Spleen (tissue), 11 donors: ENCODE measurements around the gene SORCS1. TPM values are rescaled to one million over a fixed set of nuclear protein-coding genes. Genes with fewer than 3 reads are reported as not detected.

Source experiments
- DNase-seq: peaks from one replicate; pipeline ENCODE4 v3.0.0-alpha.2; 2020
- H3K27ac ChIP-seq, 8 donors: fragments of 200-600 bp; sonication (generic) in 7 of 8; 1 replicate in 4 of 8; 2 replicates in 4 of 8; pipeline versions ENCODE4 v1.5.0 to v1.8.0; 2016 to 2021; ENCODE audit warnings: inconsistent platforms in 4 of 8, mild to moderate bottlenecking in 4 of 8, moderate library complexity in 1 of 8
- H3K27me3 ChIP-seq, 7 donors: fragments of 200-600 bp; sonication (generic) in 6 of 7; replicated peaks in 1 of 7; 1 replicate in 4 of 7; 2 replicates in 3 of 7; pipeline versions ENCODE4 v1.5.0 to v1.8.0; 2016 to 2021; ENCODE audit warnings: inconsistent platforms in 3 of 7, mild to moderate bottlenecking in 1 of 7
- H3K36me3 ChIP-seq, 6 donors: fragments of 200-600 bp; sonication (generic) in 5 of 6; 1 replicate in 4 of 6; 2 replicates in 2 of 6; pipeline versions ENCODE4 v1.5.0 to v1.8.0; 2016 to 2021; ENCODE audit warnings: inconsistent platforms in 2 of 6
- H3K4me1 ChIP-seq, 6 donors: fragments of 200-600 bp; sonication (generic) in 5 of 6; 1 replicate in 3 of 6; 2 replicates in 3 of 6; pipeline versions ENCODE4 v1.5.0 to v1.8.0; 2016 to 2021; ENCODE audit warnings: inconsistent platforms in 3 of 6
- H3K4me3 ChIP-seq, 8 donors: fragments of 200-600 bp; sonication (generic) in 7 of 8; 1 replicate in 4 of 8; 2 replicates in 4 of 8; pipeline versions ENCODE4 v1.5.0 to v1.8.0; 2016 to 2021; ENCODE audit warnings: inconsistent platforms in 4 of 8, mild to moderate bottlenecking in 4 of 8, moderate library complexity in 2 of 8
- H3K9me3 ChIP-seq, 8 donors: fragments of 200-600 bp; sonication (generic) in 7 of 8; 1 replicate in 4 of 8; 2 replicates in 4 of 8; pipeline versions ENCODE4 v1.5.0 to v1.8.0; 2016 to 2021; ENCODE audit warnings: inconsistent platforms in 4 of 8
- CTCF ChIP-seq, 11 experiments: fragments of 200-600 bp in 7 of 11; fragments of 450-650 bp in 4 of 11; sonication (generic) in 4 of 11; IDR thresholded peaks in 8 of 11; conservative IDR thresholded peaks in 3 of 11; 1 replicate in 7 of 11; 2 replicates in 4 of 11; pipeline versions ENCODE4 v1.4.0 to v1.8.0; 2016 to 2021; ENCODE audit warnings: antibody characterized with exemption in 11 of 11, inconsistent platforms in 4 of 11, mild to moderate bottlenecking in 1 of 11
- POLR2A ChIP-seq, 3 donors: fragments of 450-650 bp; IDR thresholded peaks; one replicate each; pipeline ENCODE4 v1.5.1; 2017; ENCODE audit warnings: antibody characterized with exemption in 3 of 3, mild to moderate bottlenecking in 1 of 3
- POLR2AphosphoS5 ChIP-seq, 3 donors: sonication (generic); formaldehyde crosslinking; IDR thresholded peaks; one replicate each; pipeline ENCODE4 v1.5.1; 2017; ENCODE audit warnings: antibody characterized with exemption in 3 of 3
- WGBS, 5 donors: extraction: QIAGEN DNeasy Blood & Tissue Kit in 3 of 5; methylation state at CpG; one replicate each; pipeline versions ENCODE4 v1.1.5 to v1.1.7; 2013 to 2018; 5-methylcytosine and 5-hydroxymethylcytosine counted together
- intact Hi-C: fragments of 100-400 bp; cut with DNase I; formaldehyde crosslinking; loops from one replicate; pipeline ENCODE4 v1.15.0; 2023; ENCODE audit warnings: low total_unique reads
- polyA plus RNA-seq, 3 donors: library from polyadenylated mRNA; stranded (reverse); fragments of 200-250 nt; gene quantifications; one replicate each; pipeline ENCODE4 v1.2.1, GENCODE V29; 2013
- total RNA-seq, 7 donors: library from RNA; depleted of rRNA in 3 of 7; stranded (reverse); fragments of >200 nt in 3 of 7; fragmentation: NEBNext Ultra II Directional in 4 of 7; extraction: Animal tissue kit (Norgen Biotek cat#: 25700) in 4 of 7; gene quantifications; one replicate each; pipeline versions ENCODE4 v1.1.0 to v1.2.1, GENCODE V29; 2016 to 2021
- donor health status: healthy with polysubstance abuse.
- donor health status: DM: no; HTN: no; CAD: no; lungs with moderate emphysema.
- donor health status: DM: no; HTN: no; CAD: no.
- donor health status: Bipolar disorder and iron deficiency.
- donor health status: healthy.
- donor health status: DM: no; HTN: no; CAD: no.
- donor health status: DM: yes; HTN: yes; CAD: no.

Gene SORCS1
- total and polyA plus RNA-seq, 10 donors = 0.67 to 2.7 (median 1.6) TPM

GRCh38 chr10:107098326-107098725 is 66.2 kb downstream of the SORCS1 start:
- DNase-seq = no peak
- Histone ChIP-seq H3K27ac (no peak overlapping the region), H3K4me1 (no peaks in the 10 kb centered on the region), H3K9me3 (no peaks in the 10 kb centered on the region), H3K27me3 (no peaks in the 10 kb centered on the region), H3K36me3 (no peaks in the 10 kb centered on the region), H3K4me3 (no peak overlapping the region)
- intact Hi-C loops = no loop called here
- 57 to 69% (median 64%) methylated on average over 2 of the region's 2 CpGs for WGBS, 5 donors
- TF ChIP-seq CTCF (IDR thresholded peaks at IDR 0.05 in 8 of 11, conservative IDR thresholded peaks at IDR 0.05 in 3 of 11) (no peak), POLR2A (IDR thresholded peaks at IDR 0.05) (no peak), POLR2AphosphoS5 (IDR thresholded peaks at IDR 0.05) (no peak)

- intact Hi-C loops = no loop called here
- no peaks in the 10 kb centered on the region for H3K27me3 ChIP-seq
- no peak overlapping the region for H3K27ac ChIP-seq
- H3K9me3 ChIP-seq = no peaks in the 10 kb centered on the region
- H3K36me3 ChIP-seq = no peaks in the 10 kb centered on the region
- no peaks in the 10 kb centered on the region for H3K4me1 ChIP-seq
- no peak for TF ChIP-seq CTCF (IDR thresholded peaks at IDR 0.05 in 8 of 11, conservative IDR thresholded peaks at IDR 0.05 in 3 of 11)
- 88 to 93% (median 89%) methylated on average over 6 of the region's 6 CpGs for WGBS, 5 donors
- DNase-seq = no peak
- no peak overlapping the region for H3K4me3 ChIP-seq
Measured at GRCh38 chr10:107094824-107095522, 69.5 kb downstream of the SORCS1 start.

GRCh38 chr10:107092321-107092720 is 72.2 kb downstream of the SORCS1 start:
- Histone ChIP-seq H3K4me3 (no peak overlapping the region), H3K36me3 (no peaks in the 10 kb centered on the region), H3K27ac (no peak overlapping the region), H3K4me1 (no peaks in the 10 kb centered on the region), H3K27me3 (no peaks in the 10 kb centered on the region), H3K9me3 (no peaks in the 10 kb centered on the region)
- TF ChIP-seq POLR2AphosphoS5 (IDR thresholded peaks at IDR 0.05) (no peak), POLR2A (IDR thresholded peaks at IDR 0.05) (no peak)
- no peak for DNase-seq
- 58 to 85% (median 72%) methylated on average over 1 of the region's 1 CpG for WGBS, 5 donors
- intact Hi-C loops = no loop called here

- Histone ChIP-seq H3K4me1 (no peaks in the 10 kb centered on the region), H3K27me3 (no peaks in the 10 kb centered on the region), H3K27ac (no peak overlapping the region), H3K9me3 (no peaks in the 10 kb centered on the region), H3K36me3 (no peaks in the 10 kb centered on the region), H3K4me3 (no peak overlapping the region)
- DNase-seq = no peak
- WGBS, 5 donors = 78 to 90% (median 83%) methylated on average over 2 of the region's 2 CpGs
- TF ChIP-seq POLR2A (IDR thresholded peaks at IDR 0.05) = no peak
- TF ChIP-seq POLR2AphosphoS5 (IDR thresholded peaks at IDR 0.05) = no peak
- no peak for TF ChIP-seq CTCF (IDR thresholded peaks at IDR 0.05 in 8 of 11, conservative IDR thresholded peaks at IDR 0.05 in 3 of 11)
- intact Hi-C loops = no loop called here
Measured at GRCh38 chr10:107091126-107091525, 73.4 kb downstream of the SORCS1 start.
